Left lung (tissue), 10 donors: Measurements from ENCODE around the gene PARP14. TPM values are rescaled to one million over a fixed set of nuclear protein-coding genes. Genes with fewer than 3 reads are reported as not detected.

Source experiments
- ATAC-seq: fragments of 200-7000 bp; cut with Tn5 transposase; one replicate; pipeline ENCODE4 v1.9.1; 2020; ENCODE audit warnings: moderate library complexity
- DNase-seq, 4 donors: peaks; one replicate each; pipeline ENCODE4 v3.0.0-alpha.2; 2013 to 2020
- H3K27ac ChIP-seq, 2 donors: fragments of 200-600 bp; sonication (generic) in 1 of 2; one replicate each; pipeline versions ENCODE4 v1.5.0 to v1.8.0; 2020 to 2021
- H3K27me3 ChIP-seq, 2 donors: fragments of 200-600 bp; sonication (generic) in 1 of 2; one replicate each; pipeline versions ENCODE4 v1.5.0 to v1.8.0; 2020 to 2021
- H3K36me3 ChIP-seq, 2 donors: fragments of 200-600 bp; sonication (generic) in 1 of 2; one replicate each; pipeline versions ENCODE4 v1.5.0 to v1.8.0; 2020 to 2021
- H3K4me1 ChIP-seq, 2 donors: fragments of 200-600 bp; one replicate each; pipeline ENCODE4 v1.8.0; 2021
- H3K4me3 ChIP-seq, 2 donors: fragments of 200-600 bp; sonication (generic) in 1 of 2; one replicate each; pipeline versions ENCODE4 v1.5.0 to v1.8.0; 2020 to 2021; ENCODE audit warnings: mild to moderate bottlenecking in 1 of 2
- H3K9me3 ChIP-seq, 2 donors: fragments of 200-600 bp; sonication (generic) in 1 of 2; one replicate each; pipeline versions ENCODE4 v1.5.0 to v1.8.0; 2020 to 2021
- CTCF ChIP-seq, 2 donors: fragments of 200-600 bp; sonication (generic) in 1 of 2; IDR thresholded peaks; one replicate each; pipeline versions ENCODE4 v1.5.0 to v1.8.0; 2021; ENCODE audit warnings: antibody characterized with exemption in 2 of 2
- intact Hi-C, 2 donors: fragments of 100-400 bp; cut with DNase I; formaldehyde crosslinking; loops; one replicate each; pipeline versions ENCODE4 v1.11.2 to v1.14.2; 2022
- polyA plus RNA-seq, 6 donors: library from polyadenylated mRNA; unstranded; fragments of 120-200 nt; gene quantifications; one replicate each; pipeline ENCODE4 v1.2.1, GENCODE V29; 2013; ENCODE audit not compliant: insufficient read length in 6 of 6
- total RNA-seq, 2 donors: library from RNA; stranded (reverse); fragmentation: NEBNext Ultra II Directional; extraction: Animal tissue kit (Norgen Biotek cat#: 25700); gene quantifications; one replicate each; pipeline ENCODE4 v1.2.1, GENCODE V29; 2021
- donor health status: DM: no; HTN: yes; CAD: no.
- donor health status: DM: no; HTN: no; CAD: no.

Gene PARP14
- total and polyA plus RNA-seq, 8 donors = 30.1 to 138 (median 44.7) TPM

GRCh38 chr3:122692674-122693073 lies 12.0 kb downstream of the PARP14 start:
- intact Hi-C loops = no loop called here
- no peak for TF ChIP-seq CTCF (IDR thresholded peaks at IDR 0.05)
- H3K4me1 ChIP-seq = peaks cover 0 to 7% of the 10 kb centered on the region in 2 donors
- no peaks in the 10 kb centered on the region for H3K27me3 ChIP-seq
- no peaks in the 10 kb centered on the region for H3K36me3 ChIP-seq
- H3K9me3 ChIP-seq = no peaks in the 10 kb centered on the region
- ATAC-seq (peak; percentile 34), DNase-seq (no peak)
- no peak overlapping the region for H3K27ac ChIP-seq
- H3K4me3 ChIP-seq = no peak overlapping the region

DNA sequence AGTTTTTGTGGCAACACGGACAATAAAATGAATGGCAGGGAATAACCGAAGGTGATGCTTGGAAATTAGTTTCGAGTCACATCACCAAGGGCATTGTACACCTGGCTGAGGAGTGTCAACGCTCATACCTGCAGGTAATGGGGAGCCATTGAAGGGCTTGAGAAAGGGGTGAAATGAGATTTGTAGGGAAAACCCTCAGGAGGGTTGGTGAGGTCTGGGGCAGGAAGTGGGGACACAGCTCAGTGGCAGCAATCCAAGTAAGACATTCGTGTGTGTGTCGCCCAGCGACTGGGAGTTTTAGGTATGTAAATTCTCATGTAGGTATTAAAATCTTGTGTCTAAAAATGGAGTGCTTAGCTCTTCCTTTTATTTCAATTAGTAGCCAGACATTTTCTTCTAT lies 14.3 kb downstream of the PARP14 start:
- Histone ChIP-seq H3K4me3 (no peak overlapping the region), H3K27me3 (no peaks in the 10 kb centered on the region), H3K27ac (no peak overlapping the region), H3K36me3 (no peaks in the 10 kb centered on the region), H3K9me3 (no peaks in the 10 kb centered on the region), H3K4me1 (peaks cover 0 to 2% of the 10 kb centered on the region in 2 donors)
- intact Hi-C loops = no loop called here
- ATAC-seq (no peak), DNase-seq (no peak)
- TF ChIP-seq CTCF (IDR thresholded peaks at IDR 0.05) = no peak

DNA sequence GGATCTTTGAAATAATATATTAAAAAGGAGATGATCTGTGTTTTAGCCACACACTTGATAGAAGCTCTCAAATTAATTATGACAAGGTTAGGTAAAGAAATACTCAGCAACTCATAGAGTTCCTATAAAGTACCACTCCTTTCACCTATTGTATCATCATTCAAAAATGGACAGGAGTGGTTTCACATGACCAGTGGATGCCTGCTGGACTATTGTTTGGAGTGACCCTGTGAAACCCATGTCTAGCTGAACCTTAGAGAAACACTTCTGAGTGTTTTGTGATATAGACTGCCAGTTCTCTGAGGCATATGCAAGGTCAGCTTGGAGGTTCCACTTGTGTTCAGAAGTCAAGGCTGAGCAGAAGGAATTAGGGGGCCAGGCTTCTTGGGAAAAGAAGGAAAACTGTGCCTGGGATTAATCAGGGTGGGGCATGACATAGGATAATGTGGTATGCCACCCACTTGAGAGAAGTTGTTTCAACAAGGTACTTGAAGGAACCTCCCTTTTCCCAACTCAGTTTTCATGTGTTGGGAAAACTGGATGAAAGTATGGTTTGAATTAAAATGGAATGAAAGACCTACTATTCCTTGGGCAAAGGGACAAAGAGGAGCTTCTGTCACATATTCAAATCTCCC lies 15.4 kb downstream of the PARP14 start:
- Histone ChIP-seq H3K4me1 (peaks cover 0 to 2% of the 10 kb centered on the region in 2 donors), H3K27ac (peak overlapping the region in 1 of 2 donors; percentile 23), H3K27me3 (no peaks in the 10 kb centered on the region), H3K4me3 (no peak overlapping the region), H3K9me3 (no peaks in the 10 kb centered on the region), H3K36me3 (no peaks in the 10 kb centered on the region)
- DNase-seq (no peak), ATAC-seq (peak; percentile 62)
- intact Hi-C loops = no loop called here
- no peak for TF ChIP-seq CTCF (IDR thresholded peaks at IDR 0.05)

DNA sequence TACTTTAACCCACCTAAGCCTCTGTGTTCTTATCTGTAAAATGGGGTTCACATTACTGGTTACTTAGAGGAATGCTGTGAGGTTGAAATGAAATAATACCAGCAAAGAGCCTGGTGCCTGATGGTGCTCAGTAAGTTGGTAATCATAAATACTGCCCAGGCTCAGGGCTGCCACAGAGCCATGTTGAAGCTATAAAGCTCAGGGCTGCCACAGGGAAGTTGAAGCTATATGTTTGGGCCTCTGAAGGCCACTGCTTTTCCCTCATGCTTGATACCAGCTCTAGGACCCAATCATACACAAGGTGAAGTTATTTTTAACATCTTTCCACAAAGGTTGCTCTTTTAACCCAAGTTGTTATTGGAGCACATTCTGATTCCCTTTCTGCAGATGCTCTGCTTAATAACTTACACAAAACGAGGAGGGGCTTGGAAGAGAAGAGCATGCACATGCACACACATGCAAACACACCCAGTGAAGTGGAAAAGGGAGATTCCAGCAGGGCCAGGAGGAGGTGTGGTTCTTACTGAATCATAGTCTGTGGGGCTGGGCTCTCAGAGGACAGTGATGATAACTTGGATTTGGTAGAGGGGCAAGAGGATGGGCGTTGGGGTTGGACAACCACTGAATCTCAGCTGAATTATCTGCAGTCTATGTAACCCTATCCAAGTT lies 17.4 kb downstream of the PARP14 start:
- TF ChIP-seq CTCF (IDR thresholded peaks at IDR 0.05) = no peak
- H3K4me1 ChIP-seq = peaks cover 0 to 2% of the 10 kb centered on the region in 2 donors
- no peaks in the 10 kb centered on the region for H3K9me3 ChIP-seq
- peak; percentile 57 for ATAC-seq
- H3K27me3 ChIP-seq = no peaks in the 10 kb centered on the region
- no peak for DNase-seq
- no peaks in the 10 kb centered on the region for H3K36me3 ChIP-seq
- H3K27ac ChIP-seq = no peak overlapping the region
- H3K4me3 ChIP-seq = no peak overlapping the region
- intact Hi-C loops = no loop called here

DNA sequence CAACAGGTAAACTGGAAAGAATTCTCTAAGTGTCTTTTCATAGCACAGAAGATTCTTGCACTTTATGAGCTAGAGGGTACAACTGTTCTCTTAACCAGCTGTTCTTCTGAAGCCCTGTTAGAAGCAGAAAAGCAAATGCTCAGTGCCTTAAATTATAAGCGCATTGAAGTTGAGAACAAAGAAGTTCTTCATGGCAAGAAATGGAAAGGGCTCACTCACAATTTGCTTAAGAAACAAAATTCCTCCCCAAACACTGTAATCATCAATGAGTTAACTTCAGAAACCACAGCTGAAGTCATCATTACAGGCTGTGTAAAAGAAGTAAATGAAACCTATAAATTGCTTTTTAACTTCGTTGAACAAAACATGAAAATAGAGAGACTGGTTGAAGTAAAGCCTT lies 19.6 kb downstream of the PARP14 start:
- Histone ChIP-seq H3K4me3 (no peak overlapping the region), H3K36me3 (no peaks in the 10 kb centered on the region), H3K27me3 (no peaks in the 10 kb centered on the region), H3K4me1 (no peaks in the 10 kb centered on the region), H3K27ac (no peak overlapping the region), H3K9me3 (no peaks in the 10 kb centered on the region)
- TF ChIP-seq CTCF (IDR thresholded peaks at IDR 0.05) = no peak
- no peak for ATAC-seq
- intact Hi-C loops = no loop called here
- DNase-seq = no peak
